Measurements from ENCODE around the gene CELF2.

CELF2 gene

GRCh38 chr10:11282156-11282555 is 264.5 kb downstream of the CELF2 start:
- peaks cover 14 to 44% of the 10 kb centered on the region in 2 donors for H3K36me3 ChIP-seq (ENCODE audit: control insufficient read depth in 2 of 2, insufficient read depth in 2 of 2, low read length in 2 of 2)
- no peak overlapping the region for H3K4me3 ChIP-seq (ENCODE audit: low read length in 2 of 2)
- H3K27ac ChIP-seq (ENCODE audit: low read depth in 2 of 2, low read length in 2 of 2): no peak overlapping the region
- H3K4me1 ChIP-seq (ENCODE audit: control insufficient read depth in 2 of 2, insufficient read depth in 2 of 2, low read length in 2 of 2): no peaks in the 10 kb centered on the region
- H3K9ac ChIP-seq (ENCODE audit: low read depth in 1 of 2, low read length in 2 of 2): no peak overlapping the region
- H3K27me3 ChIP-seq (ENCODE audit: control insufficient read depth in 2 of 2, insufficient read depth in 2 of 2, low read length in 2 of 2): no peaks in the 10 kb centered on the region
- H3K9me3 ChIP-seq (ENCODE audit: control insufficient read depth in 2 of 2, low read length in 2 of 2): no peaks in the 10 kb centered on the region

GRCh38 chr10:11282661-11283060 is 265.0 kb downstream of the CELF2 start:
- Histone ChIP-seq H3K9ac (ENCODE audit: low read depth in 1 of 2, low read length in 2 of 2) (no peak overlapping the region), H3K27ac (ENCODE audit: low read depth in 2 of 2, low read length in 2 of 2) (no peak overlapping the region), H3K4me1 (ENCODE audit: control insufficient read depth in 2 of 2, insufficient read depth in 2 of 2, low read length in 2 of 2) (no peaks in the 10 kb centered on the region), H3K27me3 (ENCODE audit: control insufficient read depth in 2 of 2, insufficient read depth in 2 of 2, low read length in 2 of 2) (no peaks in the 10 kb centered on the region), H3K4me3 (ENCODE audit: low read length in 2 of 2) (no peak overlapping the region), H3K9me3 (ENCODE audit: control insufficient read depth in 2 of 2, low read length in 2 of 2) (no peaks in the 10 kb centered on the region), H3K36me3 (ENCODE audit: control insufficient read depth in 2 of 2, insufficient read depth in 2 of 2, low read length in 2 of 2) (peaks cover 14 to 45% of the 10 kb centered on the region in 2 donors)

GRCh38 chr10:11284291-11285085 is 266.8 kb downstream of the CELF2 start:
- H3K36me3 ChIP-seq (ENCODE audit: control insufficient read depth in 2 of 2, insufficient read depth in 2 of 2, low read length in 2 of 2): peaks cover 26 to 49% of the 10 kb centered on the region in 2 donors
- no peak overlapping the region for H3K27ac ChIP-seq (ENCODE audit: low read depth in 2 of 2, low read length in 2 of 2)
- H3K9ac ChIP-seq (ENCODE audit: low read depth in 1 of 2, low read length in 2 of 2): no peak overlapping the region
- H3K9me3 ChIP-seq (ENCODE audit: control insufficient read depth in 2 of 2, low read length in 2 of 2): no peaks in the 10 kb centered on the region
- no peaks in the 10 kb centered on the region for H3K27me3 ChIP-seq (ENCODE audit: control insufficient read depth in 2 of 2, insufficient read depth in 2 of 2, low read length in 2 of 2)
- H3K4me3 ChIP-seq (ENCODE audit: low read length in 2 of 2): no peak overlapping the region
- H3K4me1 ChIP-seq (ENCODE audit: control insufficient read depth in 2 of 2, insufficient read depth in 2 of 2, low read length in 2 of 2): no peaks in the 10 kb centered on the region

GRCh38 chr10:11285171-11285570 is 267.5 kb downstream of the CELF2 start:
- H3K27me3 ChIP-seq (ENCODE audit: control insufficient read depth in 2 of 2, insufficient read depth in 2 of 2, low read length in 2 of 2): no peaks in the 10 kb centered on the region
- H3K9me3 ChIP-seq (ENCODE audit: control insufficient read depth in 2 of 2, low read length in 2 of 2): no peaks in the 10 kb centered on the region
- H3K4me3 ChIP-seq (ENCODE audit: low read length in 2 of 2): no peak overlapping the region
- H3K9ac ChIP-seq (ENCODE audit: low read depth in 1 of 2, low read length in 2 of 2): no peak overlapping the region
- no peak overlapping the region for H3K27ac ChIP-seq (ENCODE audit: low read depth in 2 of 2, low read length in 2 of 2)
- no peaks in the 10 kb centered on the region for H3K4me1 ChIP-seq (ENCODE audit: control insufficient read depth in 2 of 2, insufficient read depth in 2 of 2, low read length in 2 of 2)
- H3K36me3 ChIP-seq (ENCODE audit: control insufficient read depth in 2 of 2, insufficient read depth in 2 of 2, low read length in 2 of 2): peaks cover 28 to 44% of the 10 kb centered on the region in 2 donors

- Histone ChIP-seq H3K27me3 (ENCODE audit: control insufficient read depth in 2 of 2, insufficient read depth in 2 of 2, low read length in 2 of 2) (no peaks in the 10 kb centered on the region), H3K36me3 (ENCODE audit: control insufficient read depth in 2 of 2, insufficient read depth in 2 of 2, low read length in 2 of 2) (peaks cover 20 to 34% of the 10 kb centered on the region in 2 donors), H3K27ac (ENCODE audit: low read depth in 2 of 2, low read length in 2 of 2) (no peak overlapping the region)
Measured at GRCh38 chr10:11286261-11286852, 268.7 kb downstream of the CELF2 start.

GRCh38 chr10:11288302-11288701 is 270.6 kb downstream of the CELF2 start:
- Histone ChIP-seq H3K9ac (ENCODE audit: low read depth in 1 of 2, low read length in 2 of 2) (no peak overlapping the region), H3K4me3 (ENCODE audit: low read length in 2 of 2) (no peak overlapping the region), H3K27me3 (ENCODE audit: control insufficient read depth in 2 of 2, insufficient read depth in 2 of 2, low read length in 2 of 2) (no peaks in the 10 kb centered on the region), H3K9me3 (ENCODE audit: control insufficient read depth in 2 of 2, low read length in 2 of 2) (no peaks in the 10 kb centered on the region), H3K4me1 (ENCODE audit: control insufficient read depth in 2 of 2, insufficient read depth in 2 of 2, low read length in 2 of 2) (no peaks in the 10 kb centered on the region), H3K27ac (ENCODE audit: low read depth in 2 of 2, low read length in 2 of 2) (no peak overlapping the region), H3K36me3 (ENCODE audit: control insufficient read depth in 2 of 2, insufficient read depth in 2 of 2, low read length in 2 of 2) (peaks cover 32 to 42% of the 10 kb centered on the region in 2 donors)

More at GRCh38 chr10:11286261-11286852, 268.7 kb downstream of the CELF2 start:
- H3K9ac ChIP-seq (ENCODE audit: low read depth in 1 of 2, low read length in 2 of 2): no peak overlapping the region
- H3K4me1 ChIP-seq (ENCODE audit: control insufficient read depth in 2 of 2, insufficient read depth in 2 of 2, low read length in 2 of 2): no peaks in the 10 kb centered on the region
- H3K4me3 ChIP-seq (ENCODE audit: low read length in 2 of 2): no peak overlapping the region
- no peaks in the 10 kb centered on the region for H3K9me3 ChIP-seq (ENCODE audit: control insufficient read depth in 2 of 2, low read length in 2 of 2)

- H3K36me3 ChIP-seq (ENCODE audit: control insufficient read depth in 2 of 2, insufficient read depth in 2 of 2, low read length in 2 of 2): peaks cover 36 to 43% of the 10 kb centered on the region in 2 donors
- H3K4me3 ChIP-seq (ENCODE audit: low read length in 2 of 2): no peak overlapping the region
- no peak overlapping the region for H3K9ac ChIP-seq (ENCODE audit: low read depth in 1 of 2, low read length in 2 of 2)
- no peaks in the 10 kb centered on the region for H3K9me3 ChIP-seq (ENCODE audit: control insufficient read depth in 2 of 2, low read length in 2 of 2)
- H3K4me1 ChIP-seq (ENCODE audit: control insufficient read depth in 2 of 2, insufficient read depth in 2 of 2, low read length in 2 of 2): no peaks in the 10 kb centered on the region
- no peak overlapping the region for H3K27ac ChIP-seq (ENCODE audit: low read depth in 2 of 2, low read length in 2 of 2)
- H3K27me3 ChIP-seq (ENCODE audit: control insufficient read depth in 2 of 2, insufficient read depth in 2 of 2, low read length in 2 of 2): no peaks in the 10 kb centered on the region
Measured at GRCh38 chr10:11290156-11290890, 272.7 kb downstream of the CELF2 start.

GRCh38 chr10:11292576-11293302 is 275.1 kb downstream of the CELF2 start:
- Histone ChIP-seq H3K27me3 (ENCODE audit: control insufficient read depth in 2 of 2, insufficient read depth in 2 of 2, low read length in 2 of 2) (no peaks in the 10 kb centered on the region), H3K4me1 (ENCODE audit: control insufficient read depth in 2 of 2, insufficient read depth in 2 of 2, low read length in 2 of 2) (no peaks in the 10 kb centered on the region), H3K36me3 (ENCODE audit: control insufficient read depth in 2 of 2, insufficient read depth in 2 of 2, low read length in 2 of 2) (peaks cover 38 to 46% of the 10 kb centered on the region in 2 donors), H3K4me3 (ENCODE audit: low read length in 2 of 2) (no peak overlapping the region), H3K27ac (ENCODE audit: low read depth in 2 of 2, low read length in 2 of 2) (no peak overlapping the region), H3K9ac (ENCODE audit: low read depth in 1 of 2, low read length in 2 of 2) (no peak overlapping the region), H3K9me3 (ENCODE audit: control insufficient read depth in 2 of 2, low read length in 2 of 2) (no peaks in the 10 kb centered on the region)

- H3K9ac ChIP-seq (ENCODE audit: low read depth in 1 of 2, low read length in 2 of 2): no peak overlapping the region
- H3K9me3 ChIP-seq (ENCODE audit: control insufficient read depth in 2 of 2, low read length in 2 of 2): no peaks in the 10 kb centered on the region
- peaks cover 34 to 45% of the 10 kb centered on the region in 2 donors for H3K36me3 ChIP-seq (ENCODE audit: control insufficient read depth in 2 of 2, insufficient read depth in 2 of 2, low read length in 2 of 2)
- H3K4me3 ChIP-seq (ENCODE audit: low read length in 2 of 2): no peak overlapping the region
- no peaks in the 10 kb centered on the region for H3K27me3 ChIP-seq (ENCODE audit: control insufficient read depth in 2 of 2, insufficient read depth in 2 of 2, low read length in 2 of 2)
- H3K27ac ChIP-seq (ENCODE audit: low read depth in 2 of 2, low read length in 2 of 2): no peak overlapping the region
- H3K4me1 ChIP-seq (ENCODE audit: control insufficient read depth in 2 of 2, insufficient read depth in 2 of 2, low read length in 2 of 2): no peaks in the 10 kb centered on the region
Measured at GRCh38 chr10:11293332-11293731, 275.7 kb downstream of the CELF2 start.

Measured in mucosa of rectum (tissue), 2 donors.